Fibroblast of skin of scalp (primary cell): ENCODE data around the gene CCDC78.

Source experiments
- DNase-seq: peaks from one replicate; pipeline ENCODE4 v3.0.0-alpha.2; 2013

The CCDC78 gene

GRCh38 chr16:709566-710499, 16.4 kb downstream of the CCDC78 start:
- DNase-seq, result peak; percentile 80

- no peak for DNase-seq
These were observed 17.3 kb downstream of the CCDC78 start for GRCh38 chr16:708959-709358.

- no peak for DNase-seq
These were observed 18.2 kb downstream of the CCDC78 start for GRCh38 chr16:708019-708418.

- DNase-seq, result no peak
These were observed 19.1 kb downstream of the CCDC78 start for GRCh38 chr16:707062-707538.

- no peak for DNase-seq
These were observed 19.8 kb downstream of the CCDC78 start for GRCh38 chr16:706189-707061.

GRCh38 chr16:705431-706188, 20.6 kb downstream of the CCDC78 start, which contains the start of gene FBXL16:
TSS of gene FBXL16 (minus strand) at chr16:705801. CDS start at chr16:697405, 8,396 bp downstream.
- DNase-seq, result no peak

GRCh38 chr16:704552-705380, 21.5 kb downstream of the CCDC78 start:
- no peak for DNase-seq

GRCh38 chr16:704047-704446, 22.2 kb downstream of the CCDC78 start:
- DNase-seq, result no peak

GRCh38 chr16:703406-703805, 22.8 kb downstream of the CCDC78 start:
- DNase-seq, result no peak

- no peak for DNase-seq
These were observed 23.9 kb downstream of the CCDC78 start for GRCh38 chr16:702341-702740.

GRCh38 chr16:700684-701584, 25.3 kb downstream of the CCDC78 start:
- DNase-seq, result peak; percentile 21

- no peak for DNase-seq
These were observed 27.2 kb downstream of the CCDC78 start for GRCh38 chr16:698911-699671.

GRCh38 chr16:695355-696089, 30.7 kb downstream of the CCDC78 start:
- DNase-seq, result no peak

GRCh38 chr16:694863-695354, 31.3 kb downstream of the CCDC78 start:
- no peak for DNase-seq

- no peak for DNase-seq
These were observed 31.9 kb downstream of the CCDC78 start for GRCh38 chr16:694187-694862.

GRCh38 chr16:693766-694165, 32.5 kb downstream of the CCDC78 start:
- DNase-seq, result no peak

- no peak for DNase-seq
These were observed 32.9 kb downstream of the CCDC78 start for GRCh38 chr16:693364-693763.
